SK-N-MC (cell line): ENCODE data around the gene HSD3B7.

Experiments used
- EZH2 ChIP-seq: fragments of 200-600 bp; sonication (generic); IDR thresholded peaks from one replicate; pipeline ENCODE4 v1.6.1; 2017; ENCODE audit warnings: antibody characterized with exemption
- FOXP2 ChIP-seq: optimal IDR thresholded peaks from 2 replicates; pipeline ENCODE3; 2011; ENCODE audit warnings: mild to moderate bottlenecking, moderate library complexity; ENCODE audit not compliant: insufficient read depth; ENCODE audit errors: extremely low read length, control extremely low read depth
- POLR2AphosphoS5 ChIP-seq: IDR thresholded peaks from 2 replicates; pipeline ENCODE4 v1.6.1; 2012; ENCODE audit warnings: mild to moderate bottlenecking, low read depth, low read length, borderline replicate concordance

DNA sequence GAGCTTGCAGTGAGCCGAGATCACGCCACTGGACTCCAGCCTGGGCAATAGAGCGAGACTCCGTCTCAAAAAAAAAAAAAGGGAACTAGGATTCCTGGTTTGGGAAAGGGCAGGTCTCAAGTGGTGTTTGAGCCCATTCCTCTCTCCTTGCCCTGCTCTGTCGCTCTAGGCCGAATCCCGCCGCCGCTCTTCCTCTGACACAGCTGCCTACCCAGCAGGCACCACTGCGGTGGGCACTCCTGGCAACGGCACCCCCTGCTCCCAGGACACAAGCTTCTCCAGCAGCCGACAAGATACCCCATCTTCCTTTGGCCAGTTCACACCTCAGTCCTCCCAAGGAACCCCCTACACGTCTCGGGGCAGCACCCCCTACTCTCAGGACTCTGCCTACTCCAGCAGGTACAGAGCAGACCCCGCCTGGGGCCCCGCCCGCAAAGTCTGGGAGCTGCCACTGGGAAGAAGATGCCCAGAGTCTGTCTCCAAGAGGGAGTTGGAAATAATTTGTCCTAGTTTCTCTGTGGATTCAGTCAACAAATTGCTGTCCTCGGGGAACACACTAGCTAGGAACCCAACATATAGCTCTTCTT, 21.0 kb upstream of the HSD3B7 start:
- TF ChIP-seq POLR2AphosphoS5 (no peak), EZH2 (no peak), FOXP2 (no peak)
